Osteocyte (in vitro differentiated cells): Measurements from ENCODE around the gene MTPN. TPM values are rescaled to one million over a fixed set of nuclear protein-coding genes. Genes with fewer than 3 reads are reported as not detected.

ENCODE experiments used
- DNase-seq: peaks from one replicate; pipeline ENCODE4 v3.0.0; 2021; ENCODE audit warnings: mixed read lengths; ENCODE audit not compliant: unreplicated experiment; ENCODE audit errors: extremely low spot score
- H3K27ac Mint-ChIP-seq: one replicate; pipeline ENCODE4 v1.8.0; 2021; ENCODE audit warnings: mild to moderate bottlenecking, mixed read lengths; ENCODE audit not compliant: unreplicated experiment
- H3K27me3 Mint-ChIP-seq: one replicate; pipeline ENCODE4 v1.8.0; 2021; ENCODE audit warnings: mixed read lengths; ENCODE audit not compliant: unreplicated experiment
- H3K36me3 Mint-ChIP-seq: one replicate; pipeline ENCODE4 v1.8.0; 2021; ENCODE audit warnings: mixed read lengths; ENCODE audit not compliant: unreplicated experiment
- H3K4me1 Mint-ChIP-seq: one replicate; pipeline ENCODE4 v1.8.0; 2021; ENCODE audit warnings: mixed read lengths; ENCODE audit not compliant: unreplicated experiment
- H3K4me3 Mint-ChIP-seq: one replicate; pipeline ENCODE4 v1.8.0; 2021; ENCODE audit warnings: mild to moderate bottlenecking, moderate library complexity, mixed read lengths; ENCODE audit not compliant: unreplicated experiment
- H3K9me3 Mint-ChIP-seq: one replicate; pipeline ENCODE4 v1.8.0; 2021; ENCODE audit warnings: mixed read lengths; ENCODE audit not compliant: unreplicated experiment
- total RNA-seq: library from RNA; stranded (reverse); gene quantifications from 2 replicates; pipeline ENCODE4 v1.2.1, GENCODE V29; 2021
- TF ChIP-seq, protein P1 (sequence below): fragments of 200-600 bp; sonication (generic); IDR thresholded peaks from 2 replicates; pipeline ENCODE4 v1.5.0; 2021; ENCODE audit warnings: antibody characterized with exemption, mild to moderate bottlenecking, moderate library complexity

Gene MTPN
- total RNA-seq, 1 donor from 2014 or later, result 140 TPM

- Mint-ChIP-seq H3K4me1 (peaks cover 36% of the 10 kb centered on the region), H3K4me3 (no peak overlapping the region), H3K9me3 (no peaks in the 10 kb centered on the region), H3K27ac (no peak overlapping the region), H3K36me3 (peaks cover 12% of the 10 kb centered on the region), H3K27me3 (no peaks in the 10 kb centered on the region)
- no peak for DNase-seq
- TF ChIP-seq, protein P1, sequence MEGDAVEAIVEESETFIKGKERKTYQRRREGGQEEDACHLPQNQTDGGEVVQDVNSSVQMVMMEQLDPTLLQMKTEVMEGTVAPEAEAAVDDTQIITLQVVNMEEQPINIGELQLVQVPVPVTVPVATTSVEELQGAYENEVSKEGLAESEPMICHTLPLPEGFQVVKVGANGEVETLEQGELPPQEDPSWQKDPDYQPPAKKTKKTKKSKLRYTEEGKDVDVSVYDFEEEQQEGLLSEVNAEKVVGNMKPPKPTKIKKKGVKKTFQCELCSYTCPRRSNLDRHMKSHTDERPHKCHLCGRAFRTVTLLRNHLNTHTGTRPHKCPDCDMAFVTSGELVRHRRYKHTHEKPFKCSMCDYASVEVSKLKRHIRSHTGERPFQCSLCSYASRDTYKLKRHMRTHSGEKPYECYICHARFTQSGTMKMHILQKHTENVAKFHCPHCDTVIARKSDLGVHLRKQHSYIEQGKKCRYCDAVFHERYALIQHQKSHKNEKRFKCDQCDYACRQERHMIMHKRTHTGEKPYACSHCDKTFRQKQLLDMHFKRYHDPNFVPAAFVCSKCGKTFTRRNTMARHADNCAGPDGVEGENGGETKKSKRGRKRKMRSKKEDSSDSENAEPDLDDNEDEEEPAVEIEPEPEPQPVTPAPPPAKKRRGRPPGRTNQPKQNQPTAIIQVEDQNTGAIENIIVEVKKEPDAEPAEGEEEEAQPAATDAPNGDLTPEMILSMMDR, result no peak
These were observed 10.7 kb downstream of the MTPN start for GRCh38 chr7:135966341-135967043.

GRCh38 chr7:135965602-135966001, 11.6 kb downstream of the MTPN start:
- peaks cover 41% of the 10 kb centered on the region for H3K4me1 Mint-ChIP-seq
- TF ChIP-seq, protein P1, result no peak
- peaks cover 12% of the 10 kb centered on the region for H3K36me3 Mint-ChIP-seq

DNA sequence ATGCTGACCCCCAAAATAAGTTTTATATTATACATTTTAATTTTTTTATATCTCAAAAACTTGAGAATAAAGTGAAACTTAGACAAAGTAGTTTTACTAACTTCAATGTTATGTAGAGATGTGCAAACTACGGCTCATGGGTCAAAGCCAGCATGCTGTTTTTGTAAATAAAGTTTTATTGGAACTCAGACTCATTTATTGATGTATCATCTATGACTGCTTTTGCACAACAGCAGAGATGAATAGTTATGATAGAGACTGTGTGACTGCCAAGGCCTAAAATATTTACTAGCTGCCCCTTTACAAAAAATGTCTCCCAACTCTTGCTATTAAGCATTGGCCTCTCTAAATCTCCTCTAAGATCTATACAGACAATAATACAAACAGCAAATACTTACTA, 12.4 kb downstream of the MTPN start:
- no peak overlapping the region for H3K27ac Mint-ChIP-seq
- H3K4me1 Mint-ChIP-seq, result peaks cover 49% of the 10 kb centered on the region

More at GRCh38 chr7:135965602-135966001, 11.6 kb downstream of the MTPN start:
- no peak overlapping the region for H3K4me3 Mint-ChIP-seq
- no peak for DNase-seq
- H3K27ac Mint-ChIP-seq, result no peak overlapping the region
- no peaks in the 10 kb centered on the region for H3K27me3 Mint-ChIP-seq
- no peaks in the 10 kb centered on the region for H3K9me3 Mint-ChIP-seq

GRCh38 chr7:135964274-135964673, 12.9 kb downstream of the MTPN start:
- no peak for DNase-seq
- Mint-ChIP-seq H3K4me3 (no peak overlapping the region), H3K27ac (no peak overlapping the region), H3K9me3 (no peaks in the 10 kb centered on the region), H3K27me3 (no peaks in the 10 kb centered on the region), H3K36me3 (peaks cover 3% of the 10 kb centered on the region), H3K4me1 (peaks cover 54% of the 10 kb centered on the region)
- TF ChIP-seq, protein P1, result no peak

More for the DNA sequence above, 12.4 kb downstream of the MTPN start:
- no peak for DNase-seq
- TF ChIP-seq, protein P1, result no peak
- H3K9me3 Mint-ChIP-seq, result no peaks in the 10 kb centered on the region
- no peak overlapping the region for H3K4me3 Mint-ChIP-seq
- peaks cover 8% of the 10 kb centered on the region for H3K36me3 Mint-ChIP-seq
- no peaks in the 10 kb centered on the region for H3K27me3 Mint-ChIP-seq

GRCh38 chr7:135962802-135963201, 14.4 kb downstream of the MTPN start:
- no peak overlapping the region for H3K27ac Mint-ChIP-seq
- H3K36me3 Mint-ChIP-seq, result peaks cover 2% of the 10 kb centered on the region
- TF ChIP-seq, protein P1, result no peak
- no peak overlapping the region for H3K4me3 Mint-ChIP-seq
- no peaks in the 10 kb centered on the region for H3K27me3 Mint-ChIP-seq
- peaks cover 54% of the 10 kb centered on the region for H3K4me1 Mint-ChIP-seq
- H3K9me3 Mint-ChIP-seq, result no peaks in the 10 kb centered on the region
- no peak for DNase-seq
